ENCODE data around the gene UGGT1. TPM values are rescaled to one million over a fixed set of nuclear protein-coding genes. Genes with fewer than 3 reads are reported as not detected.

Gene UGGT1, protein sequence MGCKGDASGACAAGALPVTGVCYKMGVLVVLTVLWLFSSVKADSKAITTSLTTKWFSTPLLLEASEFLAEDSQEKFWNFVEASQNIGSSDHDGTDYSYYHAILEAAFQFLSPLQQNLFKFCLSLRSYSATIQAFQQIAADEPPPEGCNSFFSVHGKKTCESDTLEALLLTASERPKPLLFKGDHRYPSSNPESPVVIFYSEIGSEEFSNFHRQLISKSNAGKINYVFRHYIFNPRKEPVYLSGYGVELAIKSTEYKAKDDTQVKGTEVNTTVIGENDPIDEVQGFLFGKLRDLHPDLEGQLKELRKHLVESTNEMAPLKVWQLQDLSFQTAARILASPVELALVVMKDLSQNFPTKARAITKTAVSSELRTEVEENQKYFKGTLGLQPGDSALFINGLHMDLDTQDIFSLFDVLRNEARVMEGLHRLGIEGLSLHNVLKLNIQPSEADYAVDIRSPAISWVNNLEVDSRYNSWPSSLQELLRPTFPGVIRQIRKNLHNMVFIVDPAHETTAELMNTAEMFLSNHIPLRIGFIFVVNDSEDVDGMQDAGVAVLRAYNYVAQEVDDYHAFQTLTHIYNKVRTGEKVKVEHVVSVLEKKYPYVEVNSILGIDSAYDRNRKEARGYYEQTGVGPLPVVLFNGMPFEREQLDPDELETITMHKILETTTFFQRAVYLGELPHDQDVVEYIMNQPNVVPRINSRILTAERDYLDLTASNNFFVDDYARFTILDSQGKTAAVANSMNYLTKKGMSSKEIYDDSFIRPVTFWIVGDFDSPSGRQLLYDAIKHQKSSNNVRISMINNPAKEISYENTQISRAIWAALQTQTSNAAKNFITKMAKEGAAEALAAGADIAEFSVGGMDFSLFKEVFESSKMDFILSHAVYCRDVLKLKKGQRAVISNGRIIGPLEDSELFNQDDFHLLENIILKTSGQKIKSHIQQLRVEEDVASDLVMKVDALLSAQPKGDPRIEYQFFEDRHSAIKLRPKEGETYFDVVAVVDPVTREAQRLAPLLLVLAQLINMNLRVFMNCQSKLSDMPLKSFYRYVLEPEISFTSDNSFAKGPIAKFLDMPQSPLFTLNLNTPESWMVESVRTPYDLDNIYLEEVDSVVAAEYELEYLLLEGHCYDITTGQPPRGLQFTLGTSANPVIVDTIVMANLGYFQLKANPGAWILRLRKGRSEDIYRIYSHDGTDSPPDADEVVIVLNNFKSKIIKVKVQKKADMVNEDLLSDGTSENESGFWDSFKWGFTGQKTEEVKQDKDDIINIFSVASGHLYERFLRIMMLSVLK (N-terminal part only)
- 1 to 10 TPM; 4.2 to 6.0 TPM for polyA plus RNA-seq

DNA sequence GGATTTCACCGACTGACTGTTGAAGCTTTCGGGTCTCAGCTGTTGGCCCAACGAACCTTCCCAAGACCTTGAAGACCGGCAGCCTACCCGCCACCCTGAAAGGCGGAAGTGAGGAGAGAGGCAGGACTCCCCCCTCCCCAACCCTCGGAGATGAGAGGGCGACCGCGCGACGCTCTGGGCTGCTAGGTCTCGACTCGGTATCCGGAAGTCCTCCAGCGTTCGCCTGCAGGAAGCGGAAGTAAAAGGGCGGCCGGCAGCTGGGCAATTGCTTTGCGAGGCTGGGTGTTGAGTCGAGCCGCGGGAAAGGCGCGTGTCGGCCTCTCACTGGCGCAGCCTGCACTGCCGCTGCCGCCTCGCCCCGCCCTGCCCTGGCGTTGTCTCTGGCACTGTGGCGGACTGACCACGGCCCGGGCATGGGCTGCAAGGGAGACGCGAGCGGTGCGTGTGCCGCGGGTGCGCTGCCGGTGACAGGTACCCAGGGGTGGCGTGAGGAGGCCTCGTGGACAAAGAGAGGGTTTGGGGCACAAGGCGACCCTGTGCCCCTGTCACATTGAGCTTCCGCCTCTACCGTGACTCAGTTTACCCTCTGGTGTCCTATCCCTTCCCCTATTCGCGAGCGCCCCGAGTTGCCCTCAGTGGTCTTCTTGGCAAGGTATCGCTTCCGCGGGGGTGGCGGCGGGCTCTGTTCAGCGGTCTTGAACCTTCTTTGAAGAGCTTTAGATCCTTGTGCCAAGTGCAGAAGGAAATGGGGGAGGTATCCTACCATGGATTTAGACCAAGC, at the start of gene UGGT1:
Gene UGGT1, plus strand, starts transcription at position 256 of the 781 bp plus-strand sequence. Its CDS starts 158 bp downstream, at position 414.
- Histone ChIP-seq H3K4me1 (ENCODE audit: control insufficient read depth in 2 of 2, insufficient read depth in 2 of 2, low read length in 1 of 2) (no peaks in the 10 kb centered on the region), H3K27ac (ENCODE audit: low read depth in 2 of 2, low read length in 1 of 2) (peak within 1 kb of the TSS; percentile 85 to 87), H3K4me3 (ENCODE audit: low read depth in 1 of 2, low read length in 2 of 2) (peak within 1 kb of the TSS; percentile 91 to 97), H3K36me3 (ENCODE audit: control insufficient read depth in 2 of 2, insufficient read depth in 2 of 2, low read length in 1 of 2) (peaks cover 0 to 2% of the 10 kb centered on the region in 2 donors), H3K27me3 (ENCODE audit: control insufficient read depth in 1 of 2, insufficient read depth in 2 of 2, low read length in 2 of 2) (no peaks in the 10 kb centered on the region), H3K9me3 (ENCODE audit: control insufficient read depth in 2 of 2, insufficient read depth in 1 of 2, low read depth in 1 of 2, low read length in 1 of 2) (no peaks in the 10 kb centered on the region)
- WGBS, 2 donors, result 0% methylated on average over 57 to 59 of the region's 59 CpGs

DNA sequence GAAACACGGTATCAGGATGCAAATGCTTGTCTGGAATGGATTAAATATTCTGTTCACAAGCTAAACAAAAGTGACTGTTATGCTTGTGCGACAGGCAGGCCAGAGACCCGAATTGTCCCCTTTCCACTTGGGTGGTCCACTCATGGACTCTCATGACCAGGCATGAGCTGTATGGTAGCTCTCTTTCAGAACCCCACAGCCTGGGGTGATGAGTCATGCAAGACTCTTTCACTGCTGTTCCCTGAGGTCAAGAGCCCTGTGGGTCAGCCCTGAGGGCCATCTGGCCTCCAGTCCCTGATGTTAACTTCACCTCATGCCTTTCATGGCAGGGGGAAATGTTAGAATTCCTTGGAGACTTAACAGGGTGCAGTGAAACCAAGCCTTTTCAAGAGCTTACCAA, 49.4 kb upstream of the UGGT1 start:
- peaks cover 13 to 17% of the 10 kb centered on the region in 2 donors for H3K9me3 ChIP-seq (ENCODE audit: control insufficient read depth in 2 of 2, insufficient read depth in 1 of 2, low read depth in 1 of 2, low read length in 1 of 2)
- H3K27me3 ChIP-seq (ENCODE audit: control insufficient read depth in 1 of 2, insufficient read depth in 2 of 2, low read length in 2 of 2), result peaks cover 0 to 2% of the 10 kb centered on the region in 2 donors
- H3K27ac ChIP-seq (ENCODE audit: low read depth in 2 of 2, low read length in 1 of 2), result no peak overlapping the region
- H3K4me1 ChIP-seq (ENCODE audit: control insufficient read depth in 2 of 2, insufficient read depth in 2 of 2, low read length in 1 of 2), result no peaks in the 10 kb centered on the region
- no peak overlapping the region for H3K4me3 ChIP-seq (ENCODE audit: low read depth in 1 of 2, low read length in 2 of 2)
- 76 to 81% methylated on average over 3 of the region's 3 CpGs for WGBS, 2 donors
- no peaks in the 10 kb centered on the region for H3K36me3 ChIP-seq (ENCODE audit: control insufficient read depth in 2 of 2, insufficient read depth in 2 of 2, low read length in 1 of 2)

DNA sequence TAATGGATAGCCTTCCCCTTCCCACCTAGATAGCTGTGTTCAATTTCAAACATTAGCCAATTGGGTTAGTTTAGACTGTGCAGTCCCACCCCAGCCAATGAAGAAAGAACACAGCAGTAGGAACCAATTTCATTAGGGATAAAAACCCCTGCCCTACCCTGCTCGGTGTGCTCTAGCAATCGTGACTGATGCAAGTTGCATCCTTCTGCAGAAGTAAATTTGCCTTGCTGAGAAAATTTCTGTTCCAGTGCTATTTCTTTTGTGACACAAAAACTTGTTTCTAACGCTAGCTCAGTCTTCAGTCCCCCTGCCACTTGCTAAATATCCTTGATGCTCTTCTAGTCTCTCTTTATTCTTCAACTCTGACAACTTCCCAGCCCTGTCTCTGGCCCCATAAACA, 48.0 kb upstream of the UGGT1 start:
- no peak overlapping the region for H3K27ac ChIP-seq (ENCODE audit: low read depth in 2 of 2, low read length in 1 of 2)
- WGBS, 2 donors, result 91 to 93% methylated on average over 3 of the region's 3 CpGs

DNA sequence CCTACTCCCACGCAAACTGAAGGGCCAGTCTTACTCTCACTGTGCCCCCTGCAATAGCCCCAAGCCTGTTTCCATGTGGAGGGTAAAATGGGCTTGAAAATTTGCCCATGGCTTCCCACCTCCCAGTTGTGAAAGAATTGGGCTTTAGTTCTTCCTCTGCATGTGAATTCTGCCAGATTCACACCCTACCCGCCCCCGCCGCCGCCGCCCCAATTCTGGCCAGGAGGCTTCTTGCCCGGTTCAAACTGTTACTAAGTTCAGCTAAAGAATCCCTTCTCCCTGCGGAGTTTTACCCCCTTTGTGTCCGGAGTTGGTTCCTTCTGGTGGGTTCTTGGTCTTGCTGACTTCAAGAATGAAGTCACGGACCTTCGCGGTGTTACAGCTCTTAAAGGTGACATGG, 37.7 kb upstream of the UGGT1 start:
- Histone ChIP-seq H3K27me3 (ENCODE audit: control insufficient read depth in 1 of 2, insufficient read depth in 2 of 2, low read length in 2 of 2) (no peaks in the 10 kb centered on the region), H3K4me1 (ENCODE audit: control insufficient read depth in 2 of 2, insufficient read depth in 2 of 2, low read length in 1 of 2) (no peaks in the 10 kb centered on the region), H3K9me3 (ENCODE audit: control insufficient read depth in 2 of 2, insufficient read depth in 1 of 2, low read depth in 1 of 2, low read length in 1 of 2) (no peaks in the 10 kb centered on the region), H3K4me3 (ENCODE audit: low read depth in 1 of 2, low read length in 2 of 2) (no peak overlapping the region), H3K27ac (ENCODE audit: low read depth in 2 of 2, low read length in 1 of 2) (no peak overlapping the region), H3K36me3 (ENCODE audit: control insufficient read depth in 2 of 2, insufficient read depth in 2 of 2, low read length in 1 of 2) (no peaks in the 10 kb centered on the region)
- WGBS, 2 donors, result 94 to 95% methylated on average over 12 of the region's 12 CpGs

More for the DNA sequence above, 48.0 kb upstream of the UGGT1 start:
- Histone ChIP-seq H3K4me3 (ENCODE audit: low read depth in 1 of 2, low read length in 2 of 2) (no peak overlapping the region), H3K27me3 (ENCODE audit: control insufficient read depth in 1 of 2, insufficient read depth in 2 of 2, low read length in 2 of 2) (peaks cover 0 to 2% of the 10 kb centered on the region in 2 donors), H3K36me3 (ENCODE audit: control insufficient read depth in 2 of 2, insufficient read depth in 2 of 2, low read length in 1 of 2) (no peaks in the 10 kb centered on the region), H3K9me3 (ENCODE audit: control insufficient read depth in 2 of 2, insufficient read depth in 1 of 2, low read depth in 1 of 2, low read length in 1 of 2) (peaks cover 3 to 14% of the 10 kb centered on the region in 2 donors), H3K4me1 (ENCODE audit: control insufficient read depth in 2 of 2, insufficient read depth in 2 of 2, low read length in 1 of 2) (no peaks in the 10 kb centered on the region)

DNA sequence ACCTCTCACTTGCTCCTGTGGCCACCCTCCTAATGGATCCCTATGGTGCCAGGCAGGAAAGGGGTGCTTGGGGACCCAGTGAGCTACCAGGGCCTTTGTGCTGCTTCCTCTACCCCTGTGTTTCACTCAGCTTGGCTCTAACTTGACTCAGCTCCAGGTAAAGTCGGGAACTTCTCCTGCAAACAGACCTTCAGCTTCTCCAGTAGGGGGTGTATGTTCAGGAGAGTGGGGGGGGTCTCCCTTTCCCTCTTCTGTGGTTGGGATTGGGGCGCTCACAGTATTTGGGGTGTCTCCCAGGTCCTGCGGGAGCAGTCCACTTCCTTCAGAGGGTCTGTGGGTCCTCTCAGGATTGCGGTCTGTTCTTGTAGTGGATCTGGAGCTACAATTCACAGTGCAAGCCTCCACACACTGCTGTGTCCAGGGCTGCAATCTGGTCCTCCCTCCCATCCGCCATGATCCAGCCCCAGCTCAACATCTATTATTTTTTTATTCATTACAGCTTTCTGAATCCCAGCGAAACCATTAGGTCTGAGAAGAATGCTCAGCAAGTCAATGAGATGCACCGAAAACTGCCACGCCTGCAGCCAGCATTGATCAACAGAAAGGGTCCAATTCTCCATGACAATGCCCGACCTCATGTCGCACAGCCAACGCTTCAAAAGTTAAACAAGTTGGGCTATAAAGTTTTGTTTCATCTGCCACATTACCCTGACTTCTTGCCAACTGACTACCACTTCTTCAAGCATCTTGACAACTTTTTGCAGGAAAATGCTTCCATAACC, 36.7 kb upstream of the UGGT1 start:
- no peak overlapping the region for H3K4me3 ChIP-seq (ENCODE audit: low read depth in 1 of 2, low read length in 2 of 2)
- no peaks in the 10 kb centered on the region for H3K9me3 ChIP-seq (ENCODE audit: control insufficient read depth in 2 of 2, insufficient read depth in 1 of 2, low read depth in 1 of 2, low read length in 1 of 2)
- no peaks in the 10 kb centered on the region for H3K36me3 ChIP-seq (ENCODE audit: control insufficient read depth in 2 of 2, insufficient read depth in 2 of 2, low read length in 1 of 2)
- no peaks in the 10 kb centered on the region for H3K4me1 ChIP-seq (ENCODE audit: control insufficient read depth in 2 of 2, insufficient read depth in 2 of 2, low read length in 1 of 2)
- 86 to 91% methylated on average over 11 of the region's 11 CpGs for WGBS, 2 donors
- H3K27ac ChIP-seq (ENCODE audit: low read depth in 2 of 2, low read length in 1 of 2), result no peak overlapping the region
- H3K27me3 ChIP-seq (ENCODE audit: control insufficient read depth in 1 of 2, insufficient read depth in 2 of 2, low read length in 2 of 2), result no peaks in the 10 kb centered on the region

DNA sequence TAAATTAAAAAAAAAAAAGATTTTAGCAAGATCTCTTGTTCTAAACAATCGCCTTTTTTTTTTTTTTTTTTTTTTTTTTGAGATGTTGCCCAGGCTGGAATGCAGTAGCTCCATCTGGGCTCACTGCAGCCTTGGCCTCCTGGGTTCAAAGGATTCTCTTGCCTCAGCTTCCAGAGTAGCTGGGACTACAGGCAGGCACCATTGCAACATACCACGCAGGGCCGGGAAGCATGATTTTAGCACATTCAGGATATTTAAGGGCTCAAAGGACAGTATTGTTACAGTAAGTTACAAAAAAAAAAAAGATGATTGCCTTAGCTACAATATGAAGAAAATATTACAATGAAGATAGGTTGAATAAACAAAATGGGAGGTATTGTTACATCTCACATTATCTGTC, 33.7 kb upstream of the UGGT1 start:
- H3K27me3 ChIP-seq (ENCODE audit: control insufficient read depth in 1 of 2, insufficient read depth in 2 of 2, low read length in 2 of 2), result no peaks in the 10 kb centered on the region
- H3K9me3 ChIP-seq (ENCODE audit: control insufficient read depth in 2 of 2, insufficient read depth in 1 of 2, low read depth in 1 of 2, low read length in 1 of 2), result no peaks in the 10 kb centered on the region
- no peaks in the 10 kb centered on the region for H3K36me3 ChIP-seq (ENCODE audit: control insufficient read depth in 2 of 2, insufficient read depth in 2 of 2, low read length in 1 of 2)
- no peak overlapping the region for H3K4me3 ChIP-seq (ENCODE audit: low read depth in 1 of 2, low read length in 2 of 2)
- H3K27ac ChIP-seq (ENCODE audit: low read depth in 2 of 2, low read length in 1 of 2), result no peak overlapping the region
- H3K4me1 ChIP-seq (ENCODE audit: control insufficient read depth in 2 of 2, insufficient read depth in 2 of 2, low read length in 1 of 2), result no peaks in the 10 kb centered on the region
- WGBS, 2 donors, result 65 to 67% methylated on average over 3 of the region's 3 CpGs

DNA sequence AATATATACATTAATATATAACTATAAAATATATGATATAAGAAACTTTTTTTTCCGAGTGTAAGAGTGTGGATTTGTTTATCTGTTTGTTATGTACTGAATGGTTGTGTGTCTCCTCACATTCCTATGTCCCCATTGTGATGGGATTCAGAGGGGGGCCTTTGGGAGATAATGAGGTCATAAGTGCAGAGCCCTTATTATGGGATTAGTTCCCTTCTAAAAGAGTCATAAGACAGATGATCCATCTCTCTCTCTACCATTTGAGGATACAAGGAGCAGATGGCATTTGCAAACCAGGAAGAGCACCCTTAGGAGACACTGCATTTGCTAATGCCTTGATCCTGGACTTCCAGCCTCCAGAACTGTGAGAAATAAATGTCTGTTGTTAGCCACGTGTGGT, 32.9 kb upstream of the UGGT1 start:
- Histone ChIP-seq H3K4me3 (ENCODE audit: low read depth in 1 of 2, low read length in 2 of 2) (no peak overlapping the region), H3K4me1 (ENCODE audit: control insufficient read depth in 2 of 2, insufficient read depth in 2 of 2, low read length in 1 of 2) (no peaks in the 10 kb centered on the region), H3K27me3 (ENCODE audit: control insufficient read depth in 1 of 2, insufficient read depth in 2 of 2, low read length in 2 of 2) (no peaks in the 10 kb centered on the region), H3K36me3 (ENCODE audit: control insufficient read depth in 2 of 2, insufficient read depth in 2 of 2, low read length in 1 of 2) (no peaks in the 10 kb centered on the region), H3K27ac (ENCODE audit: low read depth in 2 of 2, low read length in 1 of 2) (no peak overlapping the region), H3K9me3 (ENCODE audit: control insufficient read depth in 2 of 2, insufficient read depth in 1 of 2, low read depth in 1 of 2, low read length in 1 of 2) (no peaks in the 10 kb centered on the region)
- 73% methylated on average over 2 of the region's 2 CpGs for WGBS, 2 donors

DNA sequence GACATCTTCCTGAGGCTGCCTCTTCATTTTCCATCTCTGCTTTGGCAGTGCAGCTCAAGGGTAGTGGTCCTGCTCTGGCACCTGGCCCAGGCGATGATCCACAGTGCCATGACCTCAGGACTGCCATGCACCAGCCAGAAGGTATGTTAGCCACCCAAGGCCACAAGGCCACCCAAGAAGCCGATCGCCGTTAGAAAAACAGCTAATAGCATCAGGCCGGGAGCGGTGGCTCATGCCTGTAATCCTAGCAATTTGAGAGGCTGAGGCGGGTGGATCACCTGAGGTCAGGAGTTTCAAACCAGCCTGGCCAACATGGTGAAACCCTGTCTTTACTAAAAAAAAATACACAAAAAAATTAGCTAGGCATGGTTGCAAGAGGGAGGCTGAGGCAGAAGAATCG, 28.4 kb upstream of the UGGT1 start:
- H3K9me3 ChIP-seq (ENCODE audit: control insufficient read depth in 2 of 2, insufficient read depth in 1 of 2, low read depth in 1 of 2, low read length in 1 of 2), result no peaks in the 10 kb centered on the region
- H3K4me3 ChIP-seq (ENCODE audit: low read depth in 1 of 2, low read length in 2 of 2), result no peak overlapping the region
- H3K36me3 ChIP-seq (ENCODE audit: control insufficient read depth in 2 of 2, insufficient read depth in 2 of 2, low read length in 1 of 2), result no peaks in the 10 kb centered on the region
- no peaks in the 10 kb centered on the region for H3K27me3 ChIP-seq (ENCODE audit: control insufficient read depth in 1 of 2, insufficient read depth in 2 of 2, low read length in 2 of 2)
- WGBS, 2 donors, result 91 to 92% methylated on average over 8 of the region's 8 CpGs
- H3K27ac ChIP-seq (ENCODE audit: low read depth in 2 of 2, low read length in 1 of 2), result no peak overlapping the region
- no peaks in the 10 kb centered on the region for H3K4me1 ChIP-seq (ENCODE audit: control insufficient read depth in 2 of 2, insufficient read depth in 2 of 2, low read length in 1 of 2)
